IPS DF 19.7 (cell line): ENCODE results near the gene HSDL1.

Experiments used
- DNase-seq: peaks from one replicate; pipeline ENCODE4 v3.0.0-alpha.2; 2013; ENCODE audit warnings: low read depth, low spot score

The HSDL1 gene

DNA sequence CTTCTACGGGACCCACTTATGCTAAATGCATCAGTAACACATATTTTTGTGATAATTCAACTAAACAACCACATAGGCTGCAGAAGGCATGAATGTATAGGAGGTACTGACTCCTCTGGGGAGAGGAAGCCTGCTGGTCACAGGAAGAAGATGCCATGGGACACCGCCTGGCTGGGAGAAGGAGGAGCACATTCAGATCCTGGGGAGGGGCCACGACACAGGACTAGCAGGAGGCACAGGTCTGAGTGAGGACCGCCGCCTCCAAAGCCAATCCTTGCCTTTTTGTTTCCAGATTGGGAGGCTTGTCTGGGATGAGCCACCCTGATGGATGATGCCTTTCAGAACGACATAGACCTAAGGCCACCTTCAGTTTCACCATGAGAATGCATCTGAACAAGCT is 62.9 kb downstream of the HSDL1 start:
- DNase-seq, result no peak

GRCh38 chr16:84081446-84081989 is 63.5 kb downstream of the HSDL1 start:
- DNase-seq, result no peak

DNA sequence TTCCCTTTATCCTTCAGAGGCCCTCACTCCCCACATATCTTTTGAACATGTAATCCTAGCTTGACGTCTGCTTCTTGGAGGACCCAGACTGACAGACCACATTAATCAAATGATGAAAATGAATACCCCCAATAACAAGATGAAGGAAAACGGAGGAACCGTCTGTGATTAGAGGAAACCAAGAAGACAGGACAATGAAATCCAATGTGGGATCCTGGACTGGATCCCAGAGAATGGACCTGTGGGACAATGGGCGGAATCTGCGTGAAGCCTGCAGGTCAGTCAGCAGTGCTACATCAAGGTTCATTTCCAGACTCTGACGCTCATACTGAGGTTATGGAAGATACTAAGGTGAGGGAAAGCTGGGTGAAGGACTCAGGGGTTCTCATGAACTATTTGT is 64.2 kb downstream of the HSDL1 start:
- no peak for DNase-seq

- DNase-seq, result no peak
Measured at GRCh38 chr16:84080378-84080777, 64.6 kb downstream of the HSDL1 start.

DNA sequence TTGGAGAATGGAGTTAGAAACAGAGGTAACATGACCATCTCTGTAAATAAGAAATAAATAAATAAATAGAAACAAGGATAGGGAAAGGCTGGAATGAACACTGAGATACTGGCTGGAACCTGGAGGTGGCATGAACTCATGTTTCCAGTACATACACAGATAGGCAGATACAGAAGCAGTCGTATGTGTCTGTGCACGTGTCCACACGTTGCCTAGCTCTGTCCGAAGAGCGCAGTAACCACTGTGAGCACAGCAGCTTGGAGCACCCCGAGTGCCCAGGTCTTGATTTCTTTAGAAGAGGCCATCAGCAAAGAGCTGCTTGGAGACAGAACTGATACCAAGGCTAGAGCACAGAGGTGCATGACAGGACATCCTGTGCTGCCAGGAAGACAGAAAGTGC is 65.3 kb downstream of the HSDL1 start:
- no peak for DNase-seq

- no peak for DNase-seq
Measured at GRCh38 chr16:84075376-84075775, 69.6 kb downstream of the HSDL1 start.

GRCh38 chr16:84074721-84075120 is 70.3 kb downstream of the HSDL1 start:
- DNase-seq, result no peak
